AG09319 (cell line): Measurements from ENCODE around the gene TIMM21.

Source experiments
- DNase-seq: peaks from one replicate; pipeline ENCODE4 v3.0.0-alpha.2; 2010; ENCODE audit warnings: low read depth; ENCODE audit errors: extremely low read depth
- TF ChIP-seq, protein P1 (sequence below): IDR thresholded peaks from 2 replicates; pipeline ENCODE4 v1.5.1; 2011; ENCODE audit warnings: low read depth, mild to moderate bottlenecking, inconsistent platforms, low read length, moderate library complexity

Gene TIMM21

DNA sequence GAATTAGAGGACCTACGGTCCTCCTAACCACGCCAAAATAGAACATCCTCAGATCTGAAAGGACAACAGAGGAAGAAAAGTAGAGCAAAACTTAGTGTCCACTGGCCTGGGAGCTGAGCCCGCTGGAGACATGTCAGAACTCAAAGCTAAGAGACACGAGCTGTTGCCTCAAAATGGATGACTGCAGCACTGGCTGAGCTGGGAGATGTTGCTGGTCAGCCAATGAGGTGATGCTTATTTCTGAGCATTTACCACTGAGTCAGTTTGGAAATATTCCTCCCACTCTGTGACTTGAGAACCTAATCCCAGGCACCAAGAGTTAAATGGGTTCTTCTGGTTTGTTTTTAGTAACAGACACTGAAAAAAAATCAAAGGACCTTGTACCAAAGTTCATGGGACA is 33.3 kb upstream of the TIMM21 start:
- DNase-seq = no peak

GRCh38 chr18:74116633-74117554 is 31.4 kb upstream of the TIMM21 start:
- DNase-seq = peak; percentile 29
- TF ChIP-seq, protein P1, sequence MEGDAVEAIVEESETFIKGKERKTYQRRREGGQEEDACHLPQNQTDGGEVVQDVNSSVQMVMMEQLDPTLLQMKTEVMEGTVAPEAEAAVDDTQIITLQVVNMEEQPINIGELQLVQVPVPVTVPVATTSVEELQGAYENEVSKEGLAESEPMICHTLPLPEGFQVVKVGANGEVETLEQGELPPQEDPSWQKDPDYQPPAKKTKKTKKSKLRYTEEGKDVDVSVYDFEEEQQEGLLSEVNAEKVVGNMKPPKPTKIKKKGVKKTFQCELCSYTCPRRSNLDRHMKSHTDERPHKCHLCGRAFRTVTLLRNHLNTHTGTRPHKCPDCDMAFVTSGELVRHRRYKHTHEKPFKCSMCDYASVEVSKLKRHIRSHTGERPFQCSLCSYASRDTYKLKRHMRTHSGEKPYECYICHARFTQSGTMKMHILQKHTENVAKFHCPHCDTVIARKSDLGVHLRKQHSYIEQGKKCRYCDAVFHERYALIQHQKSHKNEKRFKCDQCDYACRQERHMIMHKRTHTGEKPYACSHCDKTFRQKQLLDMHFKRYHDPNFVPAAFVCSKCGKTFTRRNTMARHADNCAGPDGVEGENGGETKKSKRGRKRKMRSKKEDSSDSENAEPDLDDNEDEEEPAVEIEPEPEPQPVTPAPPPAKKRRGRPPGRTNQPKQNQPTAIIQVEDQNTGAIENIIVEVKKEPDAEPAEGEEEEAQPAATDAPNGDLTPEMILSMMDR = peak; percentile 81

More for the DNA sequence above, 33.3 kb upstream of the TIMM21 start:
- TF ChIP-seq, protein P1 = no peak

GRCh38 chr18:74123200-74123599 is 25.1 kb upstream of the TIMM21 start:
- TF ChIP-seq, protein P1 = no peak
- no peak for DNase-seq

DNA sequence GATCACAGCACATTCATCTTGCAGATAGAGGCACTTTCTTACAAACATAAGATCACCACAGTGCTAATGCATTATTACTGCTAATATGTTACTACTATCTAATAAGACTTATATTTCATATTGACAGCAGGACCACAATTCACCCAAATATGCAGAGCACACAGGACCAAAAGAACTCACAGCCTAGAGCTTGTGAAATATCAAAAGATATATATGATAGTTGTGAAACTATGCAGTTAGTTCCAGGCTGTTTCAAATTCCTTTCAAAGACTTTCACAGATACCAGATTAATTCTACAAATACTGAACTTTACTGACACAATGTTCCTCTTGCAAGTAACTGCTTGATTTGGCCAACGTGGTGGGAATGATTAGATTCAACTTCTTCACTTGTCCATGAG is 23.7 kb upstream of the TIMM21 start:
- no peak for DNase-seq
- TF ChIP-seq, protein P1 = no peak

GRCh38 chr18:74126684-74127655 is 21.4 kb upstream of the TIMM21 start:
- TF ChIP-seq, protein P1 = no peak
- no peak for DNase-seq

- no peak for DNase-seq
- TF ChIP-seq, protein P1 = no peak
Measured at GRCh38 chr18:74128159-74128558, 20.2 kb upstream of the TIMM21 start.

DNA sequence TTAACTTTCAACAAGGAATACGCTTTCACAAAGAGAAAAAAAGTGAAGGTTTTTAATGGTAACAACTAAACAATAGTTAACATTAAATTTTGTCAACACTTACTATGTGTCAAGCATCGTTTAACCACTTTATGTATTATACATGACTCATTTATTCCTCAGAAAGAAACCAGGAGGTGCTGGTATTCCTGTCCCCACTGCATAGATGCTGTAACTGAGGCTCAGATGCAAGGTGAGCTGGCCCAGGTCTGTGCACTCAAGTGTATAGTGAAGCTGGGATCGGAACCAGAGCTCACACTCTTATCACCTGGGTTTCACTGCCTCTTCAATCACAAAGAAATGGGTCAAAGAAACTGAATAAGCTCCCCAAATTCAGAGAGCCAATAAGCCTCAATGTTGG is 17.2 kb upstream of the TIMM21 start:
- no peak for DNase-seq
- TF ChIP-seq, protein P1 = no peak
